Cardiac muscle cell (in vitro differentiated cells and primary cell): ENCODE measurements around the gene GAB1. TPM values are rescaled to one million over a fixed set of nuclear protein-coding genes. Genes with fewer than 3 reads are reported as not detected.

Experiments used
- DNase-seq, 2 donors: peaks; one replicate each; pipeline versions ENCODE4 v3.0.0 to v3.0.0-alpha.2; 2010 to 2017; ENCODE audit warnings: low read depth in 1 of 2, low spot score in 1 of 2
- H3K27ac ChIP-seq: fragments of 200-600 bp; sonication (generic); 2 replicates; pipeline ENCODE4 v1.5.1; 2016
- H3K27me3 ChIP-seq: fragments of 200-600 bp; sonication (generic); 2 replicates; pipeline ENCODE4 v1.6.0; 2016; ENCODE audit warnings: control low read depth
- H3K36me3 ChIP-seq: fragments of 200-600 bp; sonication (generic); 2 replicates; pipeline ENCODE4 v1.5.1; 2016; ENCODE audit warnings: control low read depth
- H3K4me1 ChIP-seq: fragments of 200-600 bp; sonication (generic); 2 replicates; pipeline ENCODE4 v1.8.1; 2017; ENCODE audit warnings: low read depth, mild to moderate bottlenecking, mixed run types
- H3K4me3 ChIP-seq: fragments of 200-600 bp; sonication (generic); 2 replicates; pipeline ENCODE4 v1.5.1; 2016; ENCODE audit warnings: mild to moderate bottlenecking
- H3K9me3 ChIP-seq: fragments of 200-600 bp; sonication (generic); 2 replicates; pipeline ENCODE4 v1.5.1; 2017; ENCODE audit warnings: low read depth, mild to moderate bottlenecking, control low read depth
- CTCF ChIP-seq: IDR thresholded peaks from 2 replicates; pipeline ENCODE4 v1.5.1; 2012; ENCODE audit warnings: low read depth, mild to moderate bottlenecking, low read length
- polyA plus RNA-seq: library from polyadenylated mRNA; unstranded; fragments of >200 nt; fragmentation: Nextera tagmentation; extraction: Ambion mirVana; gene quantifications from 2 replicates; pipeline ENCODE4 v1.2.1, GENCODE V29; 2016
- total RNA-seq: library from RNA; depleted of rRNA; stranded (reverse); fragments of >200 nt; gene quantifications from 2 replicates; pipeline ENCODE4 v1.2.3, GENCODE V29; 2016

GAB1 gene
- total and polyA plus RNA-seq, 2 experiments from 2014 or later = 11.9 to 63.9 TPM

- Histone ChIP-seq H3K27me3 (no peaks in the 10 kb centered on the region), H3K36me3 (no peaks in the 10 kb centered on the region), H3K4me1 (no peaks in the 10 kb centered on the region), H3K9me3 (no peaks in the 10 kb centered on the region), H3K27ac (no peak overlapping the region), H3K4me3 (no peak overlapping the region)
- DNase-seq = no peak
- no peak for TF ChIP-seq CTCF
Measured at GRCh38 chr4:143486314-143486713, 149.6 kb downstream of the GAB1 start.

- Histone ChIP-seq H3K27ac (no peak overlapping the region), H3K9me3 (no peaks in the 10 kb centered on the region), H3K4me1 (no peaks in the 10 kb centered on the region), H3K4me3 (no peak overlapping the region), H3K36me3 (no peaks in the 10 kb centered on the region), H3K27me3 (no peaks in the 10 kb centered on the region)
- no peak for DNase-seq
- TF ChIP-seq CTCF = no peak
Measured at GRCh38 chr4:143488687-143489086, 152.0 kb downstream of the GAB1 start.

- Histone ChIP-seq H3K4me3 (no peak overlapping the region), H3K36me3 (no peaks in the 10 kb centered on the region), H3K27ac (no peak overlapping the region), H3K9me3 (no peaks in the 10 kb centered on the region), H3K27me3 (no peaks in the 10 kb centered on the region), H3K4me1 (no peaks in the 10 kb centered on the region)
- no peak for DNase-seq
- no peak for TF ChIP-seq CTCF
Measured at GRCh38 chr4:143489106-143489505, 152.4 kb downstream of the GAB1 start.

- Histone ChIP-seq H3K27me3 (no peaks in the 10 kb centered on the region), H3K4me1 (no peaks in the 10 kb centered on the region), H3K27ac (no peak overlapping the region), H3K4me3 (no peak overlapping the region), H3K9me3 (no peaks in the 10 kb centered on the region), H3K36me3 (no peaks in the 10 kb centered on the region)
- DNase-seq = no peak
- no peak for TF ChIP-seq CTCF
Measured at GRCh38 chr4:143498021-143498420, 161.3 kb downstream of the GAB1 start.

GRCh38 chr4:143502231-143502630 lies 165.6 kb downstream of the GAB1 start:
- H3K4me1 ChIP-seq = no peaks in the 10 kb centered on the region
- H3K36me3 ChIP-seq = no peaks in the 10 kb centered on the region
- no peak overlapping the region for H3K27ac ChIP-seq
- no peak for DNase-seq
- no peak overlapping the region for H3K4me3 ChIP-seq
- TF ChIP-seq CTCF = no peak
- no peaks in the 10 kb centered on the region for H3K9me3 ChIP-seq
- no peaks in the 10 kb centered on the region for H3K27me3 ChIP-seq

GRCh38 chr4:143506031-143506430 lies 169.4 kb downstream of the GAB1 start:
- Histone ChIP-seq H3K9me3 (no peaks in the 10 kb centered on the region), H3K4me1 (no peaks in the 10 kb centered on the region), H3K36me3 (no peaks in the 10 kb centered on the region), H3K27ac (no peak overlapping the region), H3K4me3 (no peak overlapping the region), H3K27me3 (no peaks in the 10 kb centered on the region)
- TF ChIP-seq CTCF = no peak
- DNase-seq = no peak
